ENCODE results near the gene ZNF552.
A peak's percentile ranks its signal among the peaks of the same experiment; 100 is the strongest.

GRCh38 chr19:57830071-57830602, 15.4 kb upstream of the ZNF552 start, which contains the start of gene ZNF587B:
- peak in 11 of 12 donors; percentile 14 to 67 (median 43) for TF ChIP-seq CTCF (IDR thresholded peaks at IDR 0.05)
- peak in 1 of 2 donors; percentile 25 for TF ChIP-seq POLR2A (IDR thresholded peaks at IDR 0.05)

Measured in heart left ventricle (tissue), 13 donors.